A549 (cell line): Measurements from ENCODE around the gene ABCA7.

Experiments used
- BHLHE40 ChIP-seq: IDR thresholded peaks from 2 replicates; pipeline ENCODE4 v1.6.1; 2012; ENCODE audit warnings: low read depth, low read length, inconsistent platforms
- CEBPB ChIP-seq, 2 experiments: fragments of >200 bp in 1 of 2; sonication (Bioruptor Twin) in 1 of 2; formaldehyde crosslinking in 1 of 2; IDR thresholded peaks; 2 replicates each; pipeline ENCODE4 v1.6.1; 2012 to 2016
- JUNB ChIP-seq: fragments of >200 bp; sonication (Bioruptor Twin); formaldehyde crosslinking; IDR thresholded peaks from 2 replicates; pipeline ENCODE4 v1.6.1; 2016
- MYC ChIP-seq: IDR thresholded peaks from 2 replicates; pipeline ENCODE4 v1.6.1; 2012; ENCODE audit warnings: mild to moderate bottlenecking, inconsistent platforms, low read length, improper control_type of control experiment, borderline replicate concordance
- POLR2A ChIP-seq: IDR thresholded peaks from 2 replicates; pipeline ENCODE4 v1.6.1; 2012; ENCODE audit warnings: mild to moderate bottlenecking, low read length
- RAD21 ChIP-seq, 2 experiments: fragments of >200 bp in 1 of 2; sonication (Bioruptor Twin) in 1 of 2; formaldehyde crosslinking in 1 of 2; IDR thresholded peaks in 1 of 2; conservative IDR thresholded peaks in 1 of 2; 2 replicates in 1 of 2; 3 replicates in 1 of 2; pipeline ENCODE4 v1.6.1; 2012 to 2018; ENCODE audit warnings: inconsistent platforms in 1 of 2
- RCOR1 ChIP-seq: fragments of 150-350 bp; IDR thresholded peaks from 2 replicates; pipeline ENCODE4 v1.6.1; 2014; ENCODE audit warnings: antibody characterized with exemption, low read length, low read depth
- SMC3 ChIP-seq: fragments of >200 bp; sonication (Bioruptor Twin); formaldehyde crosslinking; IDR thresholded peaks from 3 replicates; pipeline ENCODE4 v1.6.1; 2018; ENCODE audit warnings: inconsistent platforms
- TF ChIP-seq, protein P1 (sequence below): fragments of >200 bp; sonication (Bioruptor Twin); formaldehyde crosslinking; IDR thresholded peaks from 3 replicates; pipeline ENCODE4 v1.5.1; 2016
- TF ChIP-seq, protein P2 (sequence below): fragments of 450-650 bp; IDR thresholded peaks from 2 replicates; pipeline ENCODE4 v1.6.1; 2014; ENCODE audit warnings: antibody characterized with exemption
- TF ChIP-seq, protein P3 (sequence below): IDR thresholded peaks from 2 replicates; pipeline ENCODE4 v1.6.1; 2012
- TF ChIP-seq, protein P4 (sequence below): fragments of 200-600 bp; sonication (generic); IDR thresholded peaks from 2 replicates; pipeline ENCODE4 v1.6.1; 2016; ENCODE audit warnings: antibody characterized with exemption, mild to moderate bottlenecking, moderate library complexity

DNA sequence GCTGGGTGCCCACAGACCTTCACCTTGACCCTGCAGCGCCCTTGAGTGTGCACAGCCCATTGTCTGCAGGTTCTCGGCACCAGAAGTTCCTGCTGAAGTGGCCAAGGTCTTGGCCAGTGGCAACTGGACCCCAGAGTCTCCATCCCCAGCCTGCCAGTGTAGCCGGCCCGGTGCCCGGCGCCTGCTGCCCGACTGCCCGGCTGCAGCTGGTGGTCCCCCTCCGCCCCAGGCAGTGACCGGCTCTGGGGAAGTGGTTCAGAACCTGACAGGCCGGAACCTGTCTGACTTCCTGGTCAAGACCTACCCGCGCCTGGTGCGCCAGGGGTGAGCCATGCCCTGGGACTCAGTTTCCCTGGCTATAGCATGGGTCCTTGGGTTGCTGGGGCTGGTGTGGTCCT is 15.1 kb downstream of the ABCA7 start:
- TF ChIP-seq CEBPB (IDR thresholded peaks at IDR 0.05) (no peak), RCOR1 (no peak), POLR2A (no peak), SMC3 (no peak), MYC (no peak), BHLHE40 (no peak), JUNB (no peak), RAD21 (conservative IDR thresholded peaks at IDR 0.05 in 1 of 2, IDR thresholded peaks at IDR 0.05 in 1 of 2) (no peak)
- TF ChIP-seq, protein P1, sequence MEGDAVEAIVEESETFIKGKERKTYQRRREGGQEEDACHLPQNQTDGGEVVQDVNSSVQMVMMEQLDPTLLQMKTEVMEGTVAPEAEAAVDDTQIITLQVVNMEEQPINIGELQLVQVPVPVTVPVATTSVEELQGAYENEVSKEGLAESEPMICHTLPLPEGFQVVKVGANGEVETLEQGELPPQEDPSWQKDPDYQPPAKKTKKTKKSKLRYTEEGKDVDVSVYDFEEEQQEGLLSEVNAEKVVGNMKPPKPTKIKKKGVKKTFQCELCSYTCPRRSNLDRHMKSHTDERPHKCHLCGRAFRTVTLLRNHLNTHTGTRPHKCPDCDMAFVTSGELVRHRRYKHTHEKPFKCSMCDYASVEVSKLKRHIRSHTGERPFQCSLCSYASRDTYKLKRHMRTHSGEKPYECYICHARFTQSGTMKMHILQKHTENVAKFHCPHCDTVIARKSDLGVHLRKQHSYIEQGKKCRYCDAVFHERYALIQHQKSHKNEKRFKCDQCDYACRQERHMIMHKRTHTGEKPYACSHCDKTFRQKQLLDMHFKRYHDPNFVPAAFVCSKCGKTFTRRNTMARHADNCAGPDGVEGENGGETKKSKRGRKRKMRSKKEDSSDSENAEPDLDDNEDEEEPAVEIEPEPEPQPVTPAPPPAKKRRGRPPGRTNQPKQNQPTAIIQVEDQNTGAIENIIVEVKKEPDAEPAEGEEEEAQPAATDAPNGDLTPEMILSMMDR = no peak
- TF ChIP-seq, protein P2, sequence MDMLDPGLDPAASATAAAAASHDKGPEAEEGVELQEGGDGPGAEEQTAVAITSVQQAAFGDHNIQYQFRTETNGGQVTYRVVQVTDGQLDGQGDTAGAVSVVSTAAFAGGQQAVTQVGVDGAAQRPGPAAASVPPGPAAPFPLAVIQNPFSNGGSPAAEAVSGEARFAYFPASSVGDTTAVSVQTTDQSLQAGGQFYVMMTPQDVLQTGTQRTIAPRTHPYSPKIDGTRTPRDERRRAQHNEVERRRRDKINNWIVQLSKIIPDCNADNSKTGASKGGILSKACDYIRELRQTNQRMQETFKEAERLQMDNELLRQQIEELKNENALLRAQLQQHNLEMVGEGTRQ = no peak
- TF ChIP-seq, protein P3, sequence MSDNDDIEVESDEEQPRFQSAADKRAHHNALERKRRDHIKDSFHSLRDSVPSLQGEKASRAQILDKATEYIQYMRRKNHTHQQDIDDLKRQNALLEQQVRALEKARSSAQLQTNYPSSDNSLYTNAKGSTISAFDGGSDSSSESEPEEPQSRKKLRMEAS = no peak
- TF ChIP-seq, protein P4, sequence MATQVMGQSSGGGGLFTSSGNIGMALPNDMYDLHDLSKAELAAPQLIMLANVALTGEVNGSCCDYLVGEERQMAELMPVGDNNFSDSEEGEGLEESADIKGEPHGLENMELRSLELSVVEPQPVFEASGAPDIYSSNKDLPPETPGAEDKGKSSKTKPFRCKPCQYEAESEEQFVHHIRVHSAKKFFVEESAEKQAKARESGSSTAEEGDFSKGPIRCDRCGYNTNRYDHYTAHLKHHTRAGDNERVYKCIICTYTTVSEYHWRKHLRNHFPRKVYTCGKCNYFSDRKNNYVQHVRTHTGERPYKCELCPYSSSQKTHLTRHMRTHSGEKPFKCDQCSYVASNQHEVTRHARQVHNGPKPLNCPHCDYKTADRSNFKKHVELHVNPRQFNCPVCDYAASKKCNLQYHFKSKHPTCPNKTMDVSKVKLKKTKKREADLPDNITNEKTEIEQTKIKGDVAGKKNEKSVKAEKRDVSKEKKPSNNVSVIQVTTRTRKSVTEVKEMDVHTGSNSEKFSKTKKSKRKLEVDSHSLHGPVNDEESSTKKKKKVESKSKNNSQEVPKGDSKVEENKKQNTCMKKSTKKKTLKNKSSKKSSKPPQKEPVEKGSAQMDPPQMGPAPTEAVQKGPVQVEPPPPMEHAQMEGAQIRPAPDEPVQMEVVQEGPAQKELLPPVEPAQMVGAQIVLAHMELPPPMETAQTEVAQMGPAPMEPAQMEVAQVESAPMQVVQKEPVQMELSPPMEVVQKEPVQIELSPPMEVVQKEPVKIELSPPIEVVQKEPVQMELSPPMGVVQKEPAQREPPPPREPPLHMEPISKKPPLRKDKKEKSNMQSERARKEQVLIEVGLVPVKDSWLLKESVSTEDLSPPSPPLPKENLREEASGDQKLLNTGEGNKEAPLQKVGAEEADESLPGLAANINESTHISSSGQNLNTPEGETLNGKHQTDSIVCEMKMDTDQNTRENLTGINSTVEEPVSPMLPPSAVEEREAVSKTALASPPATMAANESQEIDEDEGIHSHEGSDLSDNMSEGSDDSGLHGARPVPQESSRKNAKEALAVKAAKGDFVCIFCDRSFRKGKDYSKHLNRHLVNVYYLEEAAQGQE = no peak
